IMR-90 (cell line): ENCODE measurements around the gene RGPD4. TPM values are rescaled to one million over a fixed set of nuclear protein-coding genes. Genes with fewer than 3 reads are reported as not detected.

Experiments
- ATAC-seq: fragments of 200-7000 bp; cut with Tn5 transposase; 2 replicates; pipeline ENCODE4 v1.9.1; 2020; ENCODE audit warnings: low read depth, mild to moderate bottlenecking, moderate library complexity
- BruUV-seq: library from RNA; stranded (reverse); fragments of 400-500 nt; replicated peaks from 2 replicates; lab custom pipeline; 2021; lab: Mats Ljungman, UMichigan
- CTCF ChIA-PET: fragments of 300-600 bp; formaldehyde crosslinking; extraction: SDS; loops from one replicate; lab custom pipeline; 2021; ENCODE audit warnings: antibody characterized with exemption; lab: Yijun Ruan, JAX
- POLR2A ChIA-PET: fragments of 300-600 bp; sonication (Branson Sonifier 250); formaldehyde crosslinking; loops from one replicate; lab custom pipeline; 2022; ENCODE audit warnings: antibody characterized with exemption; ENCODE audit not compliant: unreplicated experiment; lab: Charles Lee
- DNase-seq: peaks from one replicate; pipeline ENCODE4 v3.0.0; 2013
- H2AFZ ChIP-seq: replicated peaks from 2 replicates; pipeline ENCODE3; 2013; ENCODE audit warnings: low read length, mild to moderate bottlenecking; ENCODE audit not compliant: poor library complexity
- H2AK5ac ChIP-seq: 2 replicates; pipeline ENCODE4 v1.6.1; 2013; ENCODE audit warnings: low read depth, low read length, inconsistent platforms
- H2AK9ac ChIP-seq: replicated peaks from 2 replicates; pipeline ENCODE3; 2013; ENCODE audit warnings: mild to moderate bottlenecking, low read depth, low read length, moderate library complexity; ENCODE audit not compliant: poor library complexity
- H2BK120ac ChIP-seq: 2 replicates; pipeline ENCODE4 v1.6.1; 2013; ENCODE audit warnings: low read depth, low read length, inconsistent platforms
- H2BK15ac ChIP-seq: 3 replicates; pipeline ENCODE4 v1.6.1; 2013; ENCODE audit warnings: low read depth, low read length, inconsistent platforms
- H2BK20ac ChIP-seq: 2 replicates; pipeline ENCODE4 v1.6.1; 2013; ENCODE audit warnings: low read depth, mild to moderate bottlenecking, inconsistent platforms, low read length, moderate library complexity
- H2BK5ac ChIP-seq: 2 replicates; pipeline ENCODE4 v1.6.1; 2013; ENCODE audit warnings: mild to moderate bottlenecking, low read depth, low read length, inconsistent platforms; ENCODE audit not compliant: poor library complexity, severe bottlenecking
- H3K14ac ChIP-seq: replicated peaks from 2 replicates; pipeline ENCODE4 v1.6.1; 2013; ENCODE audit warnings: low read depth, low read length, inconsistent platforms
- H3K18ac ChIP-seq: 2 replicates; pipeline ENCODE4 v1.6.1; 2013; ENCODE audit warnings: low read depth, low read length, control low read depth
- H3K23ac ChIP-seq: 2 replicates; pipeline ENCODE4 v1.6.1; 2013; ENCODE audit warnings: low read depth, low read length, inconsistent platforms
- H3K27ac ChIP-seq: 2 replicates; pipeline ENCODE4 v1.5.1; 2013; ENCODE audit warnings: mild to moderate bottlenecking, control low read depth, low read length; ENCODE audit not compliant: insufficient read depth
- H3K27me3 ChIP-seq: 2 replicates; pipeline ENCODE4 v1.6.1; 2013; ENCODE audit warnings: low read length; ENCODE audit not compliant: control insufficient read depth, insufficient read depth
- H3K36me3 ChIP-seq: 2 replicates; pipeline ENCODE4 v1.6.1; 2013; ENCODE audit warnings: low read length, mixed read lengths; ENCODE audit not compliant: control insufficient read depth, insufficient read depth
- H3K4ac ChIP-seq: 2 replicates; pipeline ENCODE4 v1.6.1; 2013; ENCODE audit warnings: low read depth, low read length, inconsistent platforms
- H3K4me1 ChIP-seq: 2 replicates; pipeline ENCODE4 v1.6.1; 2013; ENCODE audit warnings: low read length, mixed read lengths; ENCODE audit not compliant: control insufficient read depth, insufficient read depth
- H3K4me2 ChIP-seq: 2 replicates; pipeline ENCODE4 v1.6.1; 2013; ENCODE audit warnings: low read depth, mild to moderate bottlenecking, control low read depth, low read length, moderate library complexity
- H3K4me3 ChIP-seq: 2 replicates; pipeline ENCODE4 v1.5.1; 2013; ENCODE audit warnings: low read depth, mild to moderate bottlenecking, control low read depth, low read length, moderate library complexity; ENCODE audit not compliant: insufficient read depth
- H3K56ac ChIP-seq: 2 replicates; pipeline ENCODE4 v1.6.1; 2013; ENCODE audit warnings: low read length, inconsistent platforms; ENCODE audit not compliant: insufficient read depth; ENCODE audit errors: extremely low read depth
- H3K79me1 ChIP-seq, 2 experiments: 2 replicates each; pipeline ENCODE4 v1.6.1; 2013; ENCODE audit warnings: low read length in 2 of 2, inconsistent platforms in 1 of 2, low read depth in 1 of 2
- H3K9ac ChIP-seq: 2 replicates; pipeline ENCODE4 v1.6.1; 2013; ENCODE audit warnings: low read depth, low read length, control low read depth
- H3K9me1 ChIP-seq: 2 replicates; pipeline ENCODE4 v1.6.1; 2013; ENCODE audit warnings: low read length, inconsistent platforms; ENCODE audit not compliant: insufficient read depth
- H3K9me3 ChIP-seq: 2 replicates; pipeline ENCODE4 v1.6.1; 2013; ENCODE audit warnings: low read length; ENCODE audit not compliant: control insufficient read depth, insufficient read depth
- H4K20me1 ChIP-seq: 2 replicates; pipeline ENCODE4 v1.6.1; 2013; ENCODE audit warnings: low read length, inconsistent platforms; ENCODE audit not compliant: insufficient read depth
- H4K5ac ChIP-seq: 2 replicates; pipeline ENCODE4 v1.6.1; 2013; ENCODE audit warnings: mild to moderate bottlenecking, low read depth, low read length, control low read depth
- H4K8ac ChIP-seq, 2 experiments: 2 replicates each; pipeline ENCODE4 v1.6.1; 2013; ENCODE audit warnings: low read depth in 2 of 2, low read length in 2 of 2, control low read depth in 1 of 2, inconsistent platforms in 1 of 2
- H4K91ac ChIP-seq: 2 replicates; pipeline ENCODE4 v1.6.1; 2013; ENCODE audit warnings: low read depth, low read length, inconsistent platforms; ENCODE audit not compliant: insufficient read depth
- BHLHE40 ChIP-seq: fragments of 150-350 bp; IDR thresholded peaks from 2 replicates; pipeline ENCODE4 v1.6.1; 2016; ENCODE audit warnings: mild to moderate bottlenecking, low read depth, low read length
- CEBPB ChIP-seq: IDR thresholded peaks from 2 replicates; pipeline ENCODE4 v1.6.1; 2012; ENCODE audit warnings: low read depth, low read length, improper control_type of control experiment
- CHD1 ChIP-seq: IDR thresholded peaks from 2 replicates; pipeline ENCODE4 v1.6.1; 2012; ENCODE audit warnings: low read depth, low read length, improper control_type of control experiment
- CTCF ChIP-seq: conservative IDR thresholded peaks from 2 replicates; pipeline ENCODE4 v1.5.1; 2012; ENCODE audit warnings: mild to moderate bottlenecking, low read depth, low read length, improper control_type of control experiment
- ELK1 ChIP-seq: fragments of 150-350 bp; IDR thresholded peaks from 2 replicates; pipeline ENCODE4 v1.6.1; 2016; ENCODE audit warnings: low read depth, mild to moderate bottlenecking, low read length, moderate library complexity, borderline replicate concordance
- FOS ChIP-seq: fragments of 150-350 bp; IDR thresholded peaks from 2 replicates; pipeline ENCODE4 v1.6.1; 2016; ENCODE audit warnings: low read depth, low read length
- MAFK ChIP-seq: IDR thresholded peaks from 2 replicates; pipeline ENCODE4 v1.6.1; 2012; ENCODE audit warnings: low read depth, low read length, improper control_type of control experiment
- MAZ ChIP-seq: IDR thresholded peaks from 2 replicates; pipeline ENCODE4 v1.6.1; 2012; ENCODE audit warnings: low read depth, mild to moderate bottlenecking, low read length, improper control_type of control experiment, moderate library complexity, borderline replicate concordance
- MXI1 ChIP-seq: IDR thresholded peaks from 2 replicates; pipeline ENCODE4 v1.6.1; 2012; ENCODE audit warnings: low read depth, mild to moderate bottlenecking, low read length, moderate library complexity, borderline replicate concordance
- NFE2L2 ChIP-seq: fragments of 150-350 bp; IDR thresholded peaks from 2 replicates; pipeline ENCODE4 v1.6.1; 2016; ENCODE audit warnings: low read depth, mild to moderate bottlenecking, low read length
- POLR2A ChIP-seq: IDR thresholded peaks from 2 replicates; pipeline ENCODE4 v1.6.1; 2012; ENCODE audit warnings: mild to moderate bottlenecking, low read depth, low read length
- RFX5 ChIP-seq: IDR thresholded peaks from 2 replicates; pipeline ENCODE4 v1.8.0; 2012; ENCODE audit warnings: low read depth, mild to moderate bottlenecking, low read length, moderate library complexity
- SMC3 ChIP-seq: fragments of 150-350 bp; IDR thresholded peaks from 2 replicates; pipeline ENCODE4 v1.6.1; 2016; ENCODE audit warnings: low read depth, mild to moderate bottlenecking, antibody characterized with exemption, low read length, moderate library complexity
- WGBS, 2 experiments: methylation state at CpG; one replicate each; pipeline versions ENCODE4 v1.1.5 to v1.1.7; 2013; ENCODE audit warnings: missing lambda C conversion rate in 2 of 2; ENCODE audit not compliant: insufficient read length in 1 of 2; ENCODE audit errors: extremely low coverage in 2 of 2; 5-methylcytosine and 5-hydroxymethylcytosine counted together
- dilution Hi-C: fragments of 300-500 bp; cut with HindIII; formaldehyde crosslinking; loops from one replicate; pipeline ENCODE4 v1.14.3; 2018; ENCODE audit warnings: low sequenced_read_pairs; ENCODE audit not compliant: unreplicated experiment
- in situ Hi-C: fragments of 300-500 bp; cut with MboI; formaldehyde crosslinking; loops from 3 replicates; pipeline ENCODE4 v1.14.3; 2019; ENCODE audit warnings: low sequenced_read_pairs, inconsistent platforms, mixed read lengths
- intact Hi-C: fragments of 100-400 bp; cut with micrococcal nuclease; formaldehyde crosslinking; loops from 2 replicates; pipeline ENCODE4 v1.10.0; 2022
- polyA plus RNA-seq, 3 experiments: library from polyadenylated mRNA; depleted of rRNA; stranded (reverse); fragments of >200 nt; gene quantifications; 2 replicates each; pipeline ENCODE4 v1.2.3, GENCODE V29; 2012; ENCODE audit warnings: low replicate concordance in 1 of 3
- total RNA-seq: library from RNA; depleted of rRNA; stranded (reverse); fragments of >200 nt; gene quantifications from 2 replicates; pipeline ENCODE4 v1.2.3, GENCODE V29; 2012
- TF ChIP-seq, protein P1 (sequence below): fragments of 150-350 bp; IDR thresholded peaks from 2 replicates; pipeline ENCODE4 v1.6.1; 2017; ENCODE audit warnings: mild to moderate bottlenecking, antibody characterized with exemption, low read length, low read depth

The RGPD4 gene
- total and polyA plus RNA-seq, 2 of the 4 experiments (the other 2 are of a cell fraction), result not detected

DNA sequence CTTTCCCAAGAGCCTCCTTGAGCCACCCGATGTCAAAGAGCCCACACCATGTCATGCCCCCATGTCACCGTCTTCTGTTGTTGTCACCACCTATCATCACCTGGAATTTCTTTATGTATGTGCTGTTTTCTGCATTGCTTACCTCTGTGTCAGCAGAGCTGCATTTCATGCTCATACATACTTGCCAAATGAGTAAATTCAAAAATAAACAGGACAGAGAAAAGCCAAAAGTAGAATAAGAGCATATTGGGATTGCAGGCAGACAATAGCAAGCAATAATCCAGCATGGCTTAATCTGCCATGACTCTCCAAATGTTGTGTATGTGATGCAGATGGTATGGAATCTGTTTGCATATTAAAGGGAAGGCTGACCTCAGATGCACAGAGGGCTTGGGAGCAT, 15.3 kb upstream of the RGPD4 start:
- TF ChIP-seq, protein P1, sequence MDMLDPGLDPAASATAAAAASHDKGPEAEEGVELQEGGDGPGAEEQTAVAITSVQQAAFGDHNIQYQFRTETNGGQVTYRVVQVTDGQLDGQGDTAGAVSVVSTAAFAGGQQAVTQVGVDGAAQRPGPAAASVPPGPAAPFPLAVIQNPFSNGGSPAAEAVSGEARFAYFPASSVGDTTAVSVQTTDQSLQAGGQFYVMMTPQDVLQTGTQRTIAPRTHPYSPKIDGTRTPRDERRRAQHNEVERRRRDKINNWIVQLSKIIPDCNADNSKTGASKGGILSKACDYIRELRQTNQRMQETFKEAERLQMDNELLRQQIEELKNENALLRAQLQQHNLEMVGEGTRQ, result no peak
- TF ChIP-seq CEBPB, result no peak
- no peak for TF ChIP-seq CHD1
- TF ChIP-seq POLR2A, result no peak
- no peak for TF ChIP-seq FOS
- no peak for TF ChIP-seq RFX5
- TF ChIP-seq CTCF, result no peak
- no peak for TF ChIP-seq ELK1
- TF ChIP-seq BHLHE40, result no peak
- no peak for TF ChIP-seq NFE2L2
- TF ChIP-seq MAZ, result no peak
- TF ChIP-seq MXI1, result no peak
- no peak for TF ChIP-seq SMC3
- no peak for TF ChIP-seq MAFK
- Histone ChIP-seq H3K27ac (no peak overlapping the region), H2AK9ac (no peak overlapping the region), H3K36me3 (no peaks in the 10 kb centered on the region), H2AFZ (no peak overlapping the region), H4K91ac (no peak overlapping the region), H3K56ac (no peak overlapping the region), H3K27me3 (no peaks in the 10 kb centered on the region), H3K4ac (no peak overlapping the region), H3K14ac (no peak overlapping the region), H3K4me2 (no peak overlapping the region), H4K20me1 (no peaks in the 10 kb centered on the region), H4K8ac (no peak overlapping the region), H2BK20ac (no peak overlapping the region), H4K5ac (no peak overlapping the region), H2BK5ac (no peak overlapping the region), H2BK15ac (no peak overlapping the region), H3K4me3 (no peak overlapping the region), H3K4me1 (no peaks in the 10 kb centered on the region), H3K23ac (no peak overlapping the region), H3K9me3 (peaks cover 3% of the 10 kb centered on the region; the same call in 1 of the 2 replicates), H3K18ac (no peak overlapping the region), H2BK120ac (no peak overlapping the region), H3K9ac (no peak overlapping the region), H2AK5ac (no peak overlapping the region), H3K9me1 (no peaks in the 10 kb centered on the region), H3K79me1 (no peaks in the 10 kb centered on the region)
- CTCF ChIA-PET, result no interaction called here
- ATAC-seq (no peak), DNase-seq (no peak)
- no TSS peak for BruUV-seq
- POLR2A ChIA-PET, result no interaction called here
- in situ Hi-C loops (no loop called here), dilution Hi-C loops (no loop called here), intact Hi-C loops (no loop called here)
- no CpG with 5 or more reads among the region's 2 CpGs for WGBS, 2 experiments
